ENCODE results near the gene GABARAPL2.

The GABARAPL2 gene

GRCh38 chr16:75552951-75553350 lies 13.2 kb upstream of the GABARAPL2 start:
- no peak for DNase-seq (ENCODE audit: low read depth in 1 of 2, low spot score in 1 of 2)

- DNase-seq (ENCODE audit: low read depth in 1 of 2, low spot score in 1 of 2), result no peak
Measured at GRCh38 chr16:75555213-75555706, 10.9 kb upstream of the GABARAPL2 start.

- peak; percentile 92 to 95 for DNase-seq (ENCODE audit: low read depth in 1 of 2, low spot score in 1 of 2)
Measured at GRCh38 chr16:75555707-75556430, 10.3 kb upstream of the GABARAPL2 start, which contains the start of gene TMEM231. Gene TMEM231, minus strand, starts transcription at chr16:75556252. Its CDS starts 43 bp downstream, at chr16:75556209.

GRCh38 chr16:75556431-75556950 lies 9.7 kb upstream of the GABARAPL2 start:
- no peak for DNase-seq (ENCODE audit: low read depth in 1 of 2, low spot score in 1 of 2)

GRCh38 chr16:75558846-75559401 lies 7.3 kb upstream of the GABARAPL2 start:
- DNase-seq (ENCODE audit: low read depth in 1 of 2, low spot score in 1 of 2), result no peak

GRCh38 chr16:75559564-75560372 lies 6.4 kb upstream of the GABARAPL2 start:
- no peak for DNase-seq (ENCODE audit: low read depth in 1 of 2, low spot score in 1 of 2)

GRCh38 chr16:75565640-75566039 lies 539 bp upstream of the GABARAPL2 start:
- no peak for DNase-seq (ENCODE audit: low read depth in 1 of 2, low spot score in 1 of 2)

- peak in 1 of 2 donors; percentile 3 for DNase-seq (ENCODE audit: low read depth in 1 of 2, low spot score in 1 of 2)
Measured at GRCh38 chr16:75566758-75567255, 628 bp downstream of the GABARAPL2 start.

- no peak for DNase-seq (ENCODE audit: low read depth in 1 of 2, low spot score in 1 of 2)
Measured at GRCh38 chr16:75567911-75568310, 1.7 kb downstream of the GABARAPL2 start.

- no peak for DNase-seq (ENCODE audit: low read depth in 1 of 2, low spot score in 1 of 2)
Measured at GRCh38 chr16:75570396-75571065, 4.4 kb downstream of the GABARAPL2 start.

GRCh38 chr16:75572864-75573542 lies 6.8 kb downstream of the GABARAPL2 start:
- DNase-seq (ENCODE audit: low read depth in 1 of 2, low spot score in 1 of 2), result no peak

GRCh38 chr16:75573955-75574354 lies 7.8 kb downstream of the GABARAPL2 start:
- no peak for DNase-seq (ENCODE audit: low read depth in 1 of 2, low spot score in 1 of 2)

- DNase-seq (ENCODE audit: low read depth in 1 of 2, low spot score in 1 of 2), result no peak
Measured at GRCh38 chr16:75575958-75576357, 9.8 kb downstream of the GABARAPL2 start.

GRCh38 chr16:75576384-75576811 lies 10.2 kb downstream of the GABARAPL2 start:
- no peak for DNase-seq (ENCODE audit: low read depth in 1 of 2, low spot score in 1 of 2)

- no peak for DNase-seq (ENCODE audit: low read depth in 1 of 2, low spot score in 1 of 2)
Measured at GRCh38 chr16:75578212-75578611, 12.0 kb downstream of the GABARAPL2 start.

- DNase-seq (ENCODE audit: low read depth in 1 of 2, low spot score in 1 of 2), result no peak
Measured at GRCh38 chr16:75578725-75579124, 12.5 kb downstream of the GABARAPL2 start.

GRCh38 chr16:75579281-75579834 lies 13.2 kb downstream of the GABARAPL2 start:
- no peak for DNase-seq (ENCODE audit: low read depth in 1 of 2, low spot score in 1 of 2)

GRCh38 chr16:75584108-75584507 lies 17.9 kb downstream of the GABARAPL2 start:
- DNase-seq (ENCODE audit: low read depth in 1 of 2, low spot score in 1 of 2), result no peak

- DNase-seq (ENCODE audit: low read depth in 1 of 2, low spot score in 1 of 2), result no peak
Measured at GRCh38 chr16:75588716-75589115, 22.5 kb downstream of the GABARAPL2 start.

GRCh38 chr16:75589306-75589705 lies 23.1 kb downstream of the GABARAPL2 start:
- no peak for DNase-seq (ENCODE audit: low read depth in 1 of 2, low spot score in 1 of 2)

Data from stimulated activated CD4-positive, alpha-beta T cell treated with anti-CD3 and anti-CD28 coated beads, Interleukin-15, amount 100 ng/mL, for 1 hour (primary cell).